OCI-LY7 (cell line): ENCODE measurements around the gene SIL1. TPM values are rescaled to one million over a fixed set of nuclear protein-coding genes. Genes with fewer than 3 reads are reported as not detected.

Experiments used
- BruUV-seq: library from RNA; stranded (reverse); fragments of 400-500 nt; replicated peaks from 2 replicates; lab custom pipeline; 2021; lab: Mats Ljungman, UMichigan
- CTCF ChIA-PET: fragments of 300-600 bp; sonication (Branson Sonifier 250); formaldehyde crosslinking; loops from one replicate; lab custom pipeline; 2022; ENCODE audit warnings: antibody characterized with exemption; ENCODE audit not compliant: unreplicated experiment; lab: Charles Lee
- POLR2A ChIA-PET: fragments of 300-600 bp; sonication (Branson Sonifier 250); formaldehyde crosslinking; loops from one replicate; lab custom pipeline; 2022; ENCODE audit warnings: antibody characterized with exemption; lab: Charles Lee
- DNase-seq: peaks from one replicate; pipeline ENCODE4 v3.0.0-alpha.2; 2015; ENCODE audit warnings: low spot score
- H2AFZ ChIP-seq: fragments of 200-600 bp; sonication (generic), shearing (Covaris generic); 2 replicates; pipeline ENCODE4 v1.6.1; 2014; ENCODE audit warnings: mild to moderate bottlenecking, antibody characterized with exemption, low read length, moderate library complexity
- H3K27ac ChIP-seq: fragments of 200-600 bp; sonication (generic); 2 replicates; pipeline ENCODE4 v1.5.1; 2014; ENCODE audit warnings: mixed run types, low read depth, mild to moderate bottlenecking, moderate library complexity, low read length, inconsistent platforms; ENCODE audit not compliant: poor library complexity, severe bottlenecking
- H3K36me3 ChIP-seq: fragments of 200-600 bp; sonication (generic); 2 replicates; pipeline ENCODE4 v1.6.1; 2014; ENCODE audit warnings: mild to moderate bottlenecking, antibody characterized with exemption, low read length, moderate library complexity, mixed read lengths; ENCODE audit not compliant: insufficient read depth
- H3K4me1 ChIP-seq: fragments of 200-600 bp; sonication (generic); 2 replicates; pipeline ENCODE4 v1.5.1; 2014; ENCODE audit warnings: mild to moderate bottlenecking, low read length; ENCODE audit not compliant: insufficient read depth, poor library complexity, severe bottlenecking
- H3K4me2 ChIP-seq: fragments of 200-600 bp; sonication (generic); 2 replicates; pipeline ENCODE4 v1.6.1; 2014; ENCODE audit warnings: mild to moderate bottlenecking, low read length
- H3K4me3 ChIP-seq: fragments of 200-600 bp; sonication (generic); 2 replicates; pipeline ENCODE4 v1.5.1; 2014; ENCODE audit warnings: mild to moderate bottlenecking, low read depth, low read length; ENCODE audit not compliant: poor library complexity, severe bottlenecking
- H3K79me2 ChIP-seq: fragments of 200-600 bp; sonication (generic); 2 replicates; pipeline ENCODE4 v1.6.1; 2016; ENCODE audit warnings: low read depth, mild to moderate bottlenecking, low read length, moderate library complexity, mixed read lengths; ENCODE audit not compliant: insufficient read depth
- H3K9me2 ChIP-seq: fragments of 200-600 bp; sonication (generic); 2 replicates; pipeline ENCODE4 v1.6.1; 2016; ENCODE audit warnings: mild to moderate bottlenecking, low read length, mixed read lengths; ENCODE audit not compliant: insufficient read depth
- H3K9me3 ChIP-seq: fragments of 200-600 bp; sonication (generic); 2 replicates; pipeline ENCODE4 v1.6.1; 2014; ENCODE audit warnings: mild to moderate bottlenecking, mixed run types, low read length, mixed read lengths
- H4K20me1 ChIP-seq: fragments of 200-600 bp; sonication (generic); 2 replicates; pipeline ENCODE4 v1.6.1; 2014; ENCODE audit warnings: mild to moderate bottlenecking, antibody characterized with exemption, low read length, moderate library complexity, mixed read lengths; ENCODE audit not compliant: insufficient read depth
- EZH2phosphoT487 ChIP-seq: fragments of 200-600 bp; sonication (generic); IDR thresholded peaks from 2 replicates; pipeline ENCODE4 v1.6.1; 2018; ENCODE audit warnings: low read depth, borderline replicate concordance, mild to moderate bottlenecking, mixed run types, antibody characterized with exemption, low read length, moderate library complexity, mixed read lengths
- intact Hi-C: fragments of 100-400 bp; cut with micrococcal nuclease; formaldehyde crosslinking; loops from one replicate; pipeline ENCODE4 v1.10.0; 2022; ENCODE audit not compliant: unreplicated experiment
- total RNA-seq, 2 experiments: library from RNA; depleted of rRNA in 1 of 2; stranded (reverse); fragments of >200 nt in 1 of 2; shearing (Covaris generic) in 1 of 2; gene quantifications; 2 replicates each; pipeline ENCODE4 v1.2.3, GENCODE V29; 2014 to 2022
- TF ChIP-seq, protein P1 (sequence below): fragments of 200-600 bp; sonication (generic); conservative IDR thresholded peaks from 2 replicates; pipeline ENCODE4 v1.5.1; 2014; ENCODE audit warnings: mild to moderate bottlenecking, antibody characterized with exemption, low read length, moderate library complexity, mixed read lengths

Gene SIL1
- total RNA-seq, 2 experiments from 2014 or later, result 9.2 to 22.8 TPM

DNA sequence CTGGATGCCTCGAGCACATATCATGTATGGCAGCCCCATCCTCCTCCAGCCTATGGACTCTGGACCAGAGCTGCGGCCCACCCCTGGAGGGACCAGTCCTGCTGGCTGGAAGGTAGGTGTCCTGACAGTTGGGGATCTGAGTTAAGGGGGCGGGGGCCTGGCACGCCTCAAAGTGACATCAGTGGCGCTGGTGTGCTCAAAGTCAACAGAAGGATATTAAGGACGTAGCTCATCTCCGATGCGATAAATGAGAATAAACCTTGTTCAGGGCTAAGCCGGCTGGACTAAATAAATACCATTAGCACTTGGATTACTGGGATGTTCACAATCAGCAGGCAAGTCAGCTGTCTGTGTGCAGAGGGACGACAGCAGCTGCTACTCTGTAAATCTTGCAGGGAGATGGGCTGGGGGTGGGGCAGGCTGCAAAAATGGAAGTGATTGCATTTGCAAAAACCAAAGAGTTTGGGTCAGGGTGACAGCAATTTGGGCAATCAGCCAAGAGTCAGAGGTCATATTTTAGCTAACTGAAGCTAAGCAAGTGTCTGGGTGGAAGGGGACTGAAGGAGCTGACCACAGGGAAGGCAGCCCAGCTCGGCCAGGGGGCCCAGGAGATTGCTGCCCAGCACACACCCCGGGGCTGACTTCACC lies 243.0 kb downstream of the SIL1 start:
- no peak overlapping the region for H3K4me3 ChIP-seq
- H3K4me1 ChIP-seq, result no peaks in the 10 kb centered on the region
- no peak overlapping the region for H3K27ac ChIP-seq
- H2AFZ ChIP-seq, result no peak overlapping the region
- ChIA-PET CTCF (no interaction called here), POLR2A (interaction anchor here (0.9 kb wide), 1 partner anchor 83 kb away, joined by 3 read pairs; no protein-coding TSS in a partner anchor)
- H3K9me2 ChIP-seq, result no peaks in the 10 kb centered on the region
- no peaks in the 10 kb centered on the region for H4K20me1 ChIP-seq
- H3K79me2 ChIP-seq, result no peaks in the 10 kb centered on the region
- intact Hi-C loops, result no loop called here
- H3K36me3 ChIP-seq, result no peaks in the 10 kb centered on the region
- no peaks in the 10 kb centered on the region for H3K9me3 ChIP-seq
- BruUV-seq, result no TSS peak
- no peak for DNase-seq
- H3K4me2 ChIP-seq, result no peak overlapping the region
- no peak for TF ChIP-seq EZH2phosphoT487
- TF ChIP-seq, protein P1, sequence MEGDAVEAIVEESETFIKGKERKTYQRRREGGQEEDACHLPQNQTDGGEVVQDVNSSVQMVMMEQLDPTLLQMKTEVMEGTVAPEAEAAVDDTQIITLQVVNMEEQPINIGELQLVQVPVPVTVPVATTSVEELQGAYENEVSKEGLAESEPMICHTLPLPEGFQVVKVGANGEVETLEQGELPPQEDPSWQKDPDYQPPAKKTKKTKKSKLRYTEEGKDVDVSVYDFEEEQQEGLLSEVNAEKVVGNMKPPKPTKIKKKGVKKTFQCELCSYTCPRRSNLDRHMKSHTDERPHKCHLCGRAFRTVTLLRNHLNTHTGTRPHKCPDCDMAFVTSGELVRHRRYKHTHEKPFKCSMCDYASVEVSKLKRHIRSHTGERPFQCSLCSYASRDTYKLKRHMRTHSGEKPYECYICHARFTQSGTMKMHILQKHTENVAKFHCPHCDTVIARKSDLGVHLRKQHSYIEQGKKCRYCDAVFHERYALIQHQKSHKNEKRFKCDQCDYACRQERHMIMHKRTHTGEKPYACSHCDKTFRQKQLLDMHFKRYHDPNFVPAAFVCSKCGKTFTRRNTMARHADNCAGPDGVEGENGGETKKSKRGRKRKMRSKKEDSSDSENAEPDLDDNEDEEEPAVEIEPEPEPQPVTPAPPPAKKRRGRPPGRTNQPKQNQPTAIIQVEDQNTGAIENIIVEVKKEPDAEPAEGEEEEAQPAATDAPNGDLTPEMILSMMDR, result no peak

- Histone ChIP-seq H3K4me1 (no peaks in the 10 kb centered on the region), H2AFZ (no peak overlapping the region), H4K20me1 (no peaks in the 10 kb centered on the region), H3K4me2 (no peak overlapping the region), H3K36me3 (no peaks in the 10 kb centered on the region), H3K9me3 (no peaks in the 10 kb centered on the region), H3K9me2 (no peaks in the 10 kb centered on the region), H3K4me3 (no peak overlapping the region), H3K79me2 (no peaks in the 10 kb centered on the region), H3K27ac (no peak overlapping the region)
- intact Hi-C loops, result no loop called here
- TF ChIP-seq, protein P1, result no peak
- no peak for TF ChIP-seq EZH2phosphoT487
- no TSS peak for BruUV-seq
- POLR2A ChIA-PET, result interaction anchor here (0.7 to 0.9 kb wide), 2 partner anchors 162 to 1389 kb away, joined by 3 read pairs; no protein-coding TSS in a partner anchor
- CTCF ChIA-PET, result no interaction called here
- DNase-seq, result no peak
These were observed 243.7 kb downstream of the SIL1 start for GRCh38 chr5:138954257-138955012.
